Heart left ventricle (tissue), 13 donors: ENCODE data around the gene ZNF430.

ENCODE experiments used
- POLR2A ChIP-seq, 2 donors: fragments of 450-650 bp; IDR thresholded peaks; one replicate each; pipeline ENCODE4 v1.6.1; 2017; ENCODE audit warnings: antibody characterized with exemption in 2 of 2, mild to moderate bottlenecking in 2 of 2, moderate library complexity in 2 of 2
- TF ChIP-seq, protein P1 (sequence below), 12 donors: fragments of 200-600 bp; sonication (generic) in 4 of 12; IDR thresholded peaks; one replicate each; pipeline versions ENCODE4 v1.5.0 to v1.8.0; 2018 to 2022; ENCODE audit warnings: antibody characterized with exemption in 12 of 12, mild to moderate bottlenecking in 5 of 12
- donor health status: ischemic (EF 13 %, LVEDD 7.1; RV severe dilation, severe dysfunction).
- donor health status: DM: no; HTN: yes; CAD: no.
- donor health status: DM: no; HTN: no; CAD: no.
- donor health status: ischemic (EF 25% LVEDD 6.9; RV normal size, moderate dysfunction).
- donor health status: ischemic (EF 25% LVEDD 5.7; RV mildly dilated, moderate dysfunction).
- donor health status: ischemic (EF 35%, LVEDD 5.7; RV mildly dilated, moderate dysfunction).
- donor health status: nonischemic (EF 11% LVEDD 7.7; RV severe dilation, severe dysfunction).
- donor health status: DM: yes; HTN: yes; CAD: no.
- donor health status: PGD.
- donor health status: ischemic (EF 29% LVEDD 5.4; RV normal size, mild dysfunction).
- donor health status: nonischemic (EF 23%, LVEDD 6.1; RV moderate dilation, normal function).

DNA sequence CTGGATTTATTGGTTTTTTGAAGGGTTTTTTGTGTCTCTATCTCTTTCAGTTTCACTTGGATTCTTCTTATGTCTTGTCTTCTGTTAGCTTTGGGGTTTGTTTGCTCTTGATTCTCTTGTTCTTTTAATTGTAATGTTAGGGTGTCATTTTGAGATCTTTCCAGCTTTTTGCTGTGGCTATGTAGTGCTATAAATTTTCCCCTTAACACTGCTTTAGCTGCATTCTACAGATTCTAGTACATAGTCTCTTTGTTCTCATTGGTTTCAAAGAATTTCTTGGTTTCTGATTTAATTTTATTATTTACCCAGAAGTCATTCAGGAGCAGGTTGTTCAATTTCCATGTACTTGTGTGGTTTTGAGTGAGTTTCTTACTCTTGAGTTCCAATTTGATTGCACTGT is 24.6 kb downstream of the ZNF430 start:
- TF ChIP-seq POLR2A (IDR thresholded peaks at IDR 0.05), result no peak
- TF ChIP-seq, protein P1, sequence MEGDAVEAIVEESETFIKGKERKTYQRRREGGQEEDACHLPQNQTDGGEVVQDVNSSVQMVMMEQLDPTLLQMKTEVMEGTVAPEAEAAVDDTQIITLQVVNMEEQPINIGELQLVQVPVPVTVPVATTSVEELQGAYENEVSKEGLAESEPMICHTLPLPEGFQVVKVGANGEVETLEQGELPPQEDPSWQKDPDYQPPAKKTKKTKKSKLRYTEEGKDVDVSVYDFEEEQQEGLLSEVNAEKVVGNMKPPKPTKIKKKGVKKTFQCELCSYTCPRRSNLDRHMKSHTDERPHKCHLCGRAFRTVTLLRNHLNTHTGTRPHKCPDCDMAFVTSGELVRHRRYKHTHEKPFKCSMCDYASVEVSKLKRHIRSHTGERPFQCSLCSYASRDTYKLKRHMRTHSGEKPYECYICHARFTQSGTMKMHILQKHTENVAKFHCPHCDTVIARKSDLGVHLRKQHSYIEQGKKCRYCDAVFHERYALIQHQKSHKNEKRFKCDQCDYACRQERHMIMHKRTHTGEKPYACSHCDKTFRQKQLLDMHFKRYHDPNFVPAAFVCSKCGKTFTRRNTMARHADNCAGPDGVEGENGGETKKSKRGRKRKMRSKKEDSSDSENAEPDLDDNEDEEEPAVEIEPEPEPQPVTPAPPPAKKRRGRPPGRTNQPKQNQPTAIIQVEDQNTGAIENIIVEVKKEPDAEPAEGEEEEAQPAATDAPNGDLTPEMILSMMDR (IDR thresholded peaks at IDR 0.05), result no peak
